G401 (cell line): ENCODE data around the gene MSH3. TPM values are rescaled to one million over a fixed set of nuclear protein-coding genes. Genes with fewer than 3 reads are reported as not detected.
A peak's percentile ranks its signal among the peaks of the same experiment; 100 is the strongest.
"Not testable (repeated sequence)": the region's sequence is repeated elsewhere in the genome, so short reads cannot be mapped to it uniquely, and the experiment has no call there.

Source experiments
- DNase-seq: peaks from one replicate; pipeline ENCODE4 v3.0.0-alpha.2; 2015; ENCODE audit warnings: low spot score
- in situ Hi-C: cut with HindIII; loops from 2 replicates; pipeline ENCODE4 v1.10.0; 2016; ENCODE audit warnings: low sequenced_read_pairs, mixed read lengths
- total RNA-seq: library from RNA; depleted of rRNA; stranded (reverse); fragments of >200 nt; shearing (Covaris generic); gene quantifications from 2 replicates; pipeline ENCODE4 v1.2.3, GENCODE V29; 2014

Gene MSH3
- total RNA-seq, 1 experiment from 2014 or later = 16.2 TPM

DNA sequence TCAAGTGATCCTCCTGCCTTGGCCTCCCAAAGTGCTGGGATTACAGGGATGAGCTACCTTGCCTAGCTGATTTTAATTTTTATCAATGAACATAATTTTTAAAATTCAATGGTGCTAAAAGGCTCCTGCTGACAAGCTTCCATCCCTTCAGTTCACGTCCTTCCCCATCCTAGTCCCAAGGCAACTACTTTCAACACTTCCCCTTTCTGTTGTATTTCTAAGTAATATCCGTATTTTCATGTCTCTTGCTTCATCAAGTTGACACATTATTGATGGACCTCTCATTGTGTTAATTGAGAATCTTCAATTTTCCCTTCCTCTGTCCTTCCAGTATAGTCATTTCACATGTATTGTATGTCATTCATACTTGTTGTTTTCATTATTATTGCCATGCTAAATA is 211.9 kb downstream of the MSH3 start:
- no peak for DNase-seq
- in situ Hi-C loops = no loop called here

DNA sequence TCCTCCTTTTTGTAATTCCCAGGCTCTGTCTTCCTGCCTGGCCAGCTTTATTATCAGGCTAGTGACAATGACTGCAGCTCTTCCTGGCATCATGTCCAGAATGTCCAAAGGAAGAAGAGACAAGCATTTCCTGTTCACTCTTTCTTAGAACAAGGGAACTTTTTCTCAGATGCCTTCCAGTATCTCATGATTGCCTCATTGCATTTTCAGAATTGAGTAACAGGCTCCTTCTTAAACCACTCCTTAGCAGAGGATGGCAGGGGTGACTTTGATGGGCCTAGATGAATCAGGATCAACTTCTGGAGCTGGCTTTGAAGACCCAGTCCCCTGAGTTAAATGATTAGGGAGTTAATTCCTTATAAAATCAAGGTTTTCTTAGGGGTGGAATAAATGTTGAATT is 212.8 kb downstream of the MSH3 start:
- no peak for DNase-seq
- in situ Hi-C loops = no loop called here

DNA sequence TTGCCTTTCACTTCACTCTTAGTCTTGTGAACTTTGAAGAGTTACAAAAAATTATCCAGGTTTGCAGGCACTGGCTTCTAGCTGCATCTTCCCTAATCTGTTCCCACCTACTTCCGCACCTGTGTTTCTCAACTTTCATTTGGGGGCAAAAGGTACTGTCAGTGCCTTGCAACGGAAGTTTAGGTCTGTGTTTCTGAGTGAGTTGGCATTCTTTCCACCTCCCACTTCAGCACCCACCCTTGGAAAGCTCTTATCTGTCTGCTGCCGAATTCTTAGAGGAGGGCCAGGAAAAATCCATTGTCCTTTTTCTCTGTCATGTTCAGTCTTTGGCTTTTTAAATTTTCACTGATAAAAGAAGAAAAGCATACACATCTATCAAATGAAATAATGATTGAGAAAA is 216.0 kb downstream of the MSH3 start:
- in situ Hi-C loops = no loop called here
- DNase-seq = no peak

GRCh38 chr5:80871541-80871961 is 217.1 kb downstream of the MSH3 start:
- in situ Hi-C loops = no loop called here
- DNase-seq = no peak

DNA sequence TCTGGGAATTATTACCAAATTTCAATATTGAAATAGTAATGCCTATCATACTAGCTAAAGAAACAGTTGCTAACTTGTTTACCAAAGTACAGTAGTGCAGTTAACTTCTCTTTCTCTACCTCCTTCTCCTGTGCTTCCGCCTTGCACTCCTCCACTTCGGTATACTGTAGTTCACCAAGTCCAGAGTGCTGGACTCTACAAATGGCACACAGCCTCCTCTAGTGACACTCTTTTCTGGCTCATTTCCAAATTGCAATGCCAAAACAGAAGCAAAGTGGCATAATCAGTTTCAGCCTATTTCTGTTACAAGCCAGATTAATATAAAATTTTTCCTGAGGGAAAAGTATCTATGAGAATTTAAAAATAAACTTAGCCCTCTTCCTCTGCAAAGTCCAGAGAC is 219.7 kb downstream of the MSH3 start:
- in situ Hi-C loops = no loop called here
- DNase-seq = peak; percentile 34

- DNase-seq = no peak
- in situ Hi-C loops = no loop called here
Measured at GRCh38 chr5:80877592-80877991, 223.1 kb downstream of the MSH3 start.

GRCh38 chr5:80881726-80882125 is 227.3 kb downstream of the MSH3 start:
- DNase-seq = no peak
- in situ Hi-C loops = no loop called here

DNA sequence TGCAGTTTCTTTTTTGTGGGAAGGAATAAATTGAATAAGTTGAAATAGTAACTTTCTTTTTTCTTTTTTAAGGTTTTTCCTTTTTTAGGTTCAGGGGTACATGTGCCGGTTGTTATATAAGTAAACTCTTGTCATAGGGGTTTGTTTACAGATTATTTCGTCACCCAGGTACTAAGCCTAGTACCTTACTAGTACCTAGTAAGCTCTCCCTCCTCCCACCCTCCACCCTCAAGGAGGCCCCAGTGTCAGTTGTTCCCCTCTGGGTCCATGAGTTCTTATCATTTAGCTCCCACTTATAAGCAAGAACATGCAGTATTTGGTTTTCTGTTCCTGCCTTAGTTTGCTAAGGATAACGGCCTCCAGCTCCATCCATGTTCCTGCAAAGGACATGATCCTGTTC is 228.9 kb downstream of the MSH3 start:
- in situ Hi-C loops, DNase-seq: not testable (repeated sequence)

- DNase-seq = no peak
- in situ Hi-C loops = no loop called here
Measured at GRCh38 chr5:80884086-80884813, 229.8 kb downstream of the MSH3 start.

- DNase-seq = no peak
- in situ Hi-C loops = no loop called here
Measured at GRCh38 chr5:80884929-80885328, 230.5 kb downstream of the MSH3 start.

GRCh38 chr5:80885396-80886000 is 231.0 kb downstream of the MSH3 start:
- no peak for DNase-seq
- in situ Hi-C loops = no loop called here

DNA sequence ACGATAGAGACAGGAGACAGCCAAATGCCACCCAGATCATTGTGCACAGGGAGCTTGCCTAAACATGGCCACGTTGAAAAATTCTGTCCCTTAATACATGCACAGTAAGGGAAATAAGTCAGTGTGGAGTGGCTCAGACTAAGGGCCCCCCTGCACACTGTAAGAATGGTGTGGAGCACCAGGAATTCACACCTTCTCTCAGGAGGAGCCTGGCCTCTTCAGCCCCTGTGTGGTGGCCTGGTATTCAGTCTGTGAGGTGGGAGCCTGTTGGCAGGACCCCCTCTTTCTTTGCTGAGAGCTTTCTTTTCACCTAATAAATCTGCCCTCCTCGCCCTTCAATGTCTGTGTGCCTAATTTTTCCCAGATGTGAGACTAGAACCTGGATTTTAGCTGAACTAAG is 239.6 kb downstream of the MSH3 start:
- in situ Hi-C loops = no loop called here
- no peak for DNase-seq

DNA sequence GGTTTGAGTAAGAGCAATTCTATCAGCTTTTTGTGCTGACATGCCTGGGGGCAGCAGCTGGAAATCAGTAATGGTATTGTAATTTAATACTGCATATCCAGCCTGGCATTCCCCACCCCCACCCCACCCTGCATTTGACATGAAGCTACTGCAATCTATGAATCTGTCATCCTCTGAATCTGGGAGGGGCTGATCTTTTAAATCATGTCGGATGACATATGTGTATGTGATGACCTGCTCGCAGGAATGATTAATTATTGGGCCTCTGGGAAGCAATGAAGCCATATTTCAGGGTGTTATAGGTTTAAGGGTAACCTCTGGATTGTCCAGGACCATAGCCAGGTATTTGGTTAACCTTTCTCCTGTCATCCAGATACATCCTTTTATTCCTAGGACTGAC is 241.1 kb downstream of the MSH3 start:
- DNase-seq = no peak
- in situ Hi-C loops = no loop called here

DNA sequence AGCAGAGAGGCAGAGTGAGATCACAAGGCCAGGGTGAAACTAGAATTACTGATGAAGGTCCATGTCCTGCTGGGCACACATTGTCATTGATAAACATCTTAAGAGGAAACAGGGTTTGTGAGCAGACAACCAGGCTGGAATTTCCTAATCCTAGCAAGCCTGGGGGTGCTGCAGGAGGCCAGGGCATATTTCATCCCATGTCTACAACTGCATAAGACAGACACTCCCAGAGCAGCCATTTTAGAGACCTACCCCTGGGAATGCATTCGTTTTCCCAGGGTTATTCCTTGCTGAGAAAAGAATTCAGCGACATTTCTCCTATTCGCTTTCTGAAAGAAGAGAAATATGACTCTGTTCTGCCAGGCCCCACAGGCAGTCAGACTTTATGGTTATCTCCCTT is 248.2 kb downstream of the MSH3 start:
- DNase-seq, in situ Hi-C loops: not testable (repeated sequence)

DNA sequence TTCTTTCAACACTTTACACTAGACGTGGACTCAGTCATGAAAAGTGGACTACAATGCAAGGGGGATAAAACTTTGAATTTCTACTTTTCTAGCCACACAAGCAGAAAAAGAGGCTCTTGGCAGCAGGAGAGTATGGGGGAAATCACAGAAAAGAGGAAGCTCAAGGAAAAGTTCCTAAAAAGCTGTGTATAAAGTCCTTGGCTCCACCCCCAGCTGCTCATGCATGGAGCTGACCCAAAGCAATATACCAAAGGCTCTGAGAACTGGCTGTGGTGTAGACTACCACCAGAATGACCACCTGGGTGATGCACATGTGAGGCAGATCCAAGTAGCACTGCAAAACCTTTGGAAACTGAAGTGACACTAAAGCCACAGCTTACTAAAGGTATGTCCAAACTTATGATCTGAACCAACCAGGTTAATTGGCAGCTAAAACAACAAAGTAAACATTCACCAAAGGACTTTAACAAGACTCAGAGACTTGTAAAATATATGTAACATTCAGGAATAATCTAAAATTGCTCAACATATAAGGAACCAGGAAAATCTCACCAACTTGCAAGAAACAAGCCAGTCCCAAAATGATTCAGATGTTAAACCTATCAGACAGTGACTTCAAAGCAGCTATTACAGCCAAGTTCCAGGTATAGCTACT is 250.2 kb downstream of the MSH3 start:
- no peak for DNase-seq
- in situ Hi-C loops = no loop called here

- no peak for DNase-seq
- in situ Hi-C loops = no loop called here
Measured at GRCh38 chr5:80905405-80905804, 251.0 kb downstream of the MSH3 start.

- no peak for DNase-seq
- in situ Hi-C loops = no loop called here
Measured at GRCh38 chr5:80912479-80912878, 258.0 kb downstream of the MSH3 start.

DNA sequence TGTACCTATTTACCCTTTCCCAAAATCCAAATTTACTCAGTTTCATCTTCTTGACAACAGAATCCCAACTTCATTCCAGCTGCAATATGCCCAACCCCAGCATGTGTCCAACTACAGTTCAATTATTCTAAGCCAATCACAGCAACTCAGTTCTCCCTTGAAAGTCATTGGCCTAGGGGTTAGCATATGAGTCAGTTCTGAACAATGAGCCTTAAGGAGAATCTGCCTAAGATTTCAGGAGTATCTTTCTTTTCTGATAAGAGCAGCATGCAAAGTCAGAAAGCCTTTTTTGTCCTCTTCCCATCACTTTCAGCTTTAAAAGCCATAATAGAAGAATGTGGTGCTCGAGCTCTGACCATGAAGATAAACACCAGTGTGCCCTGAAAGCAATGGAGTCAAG is 261.3 kb downstream of the MSH3 start:
- no peak for DNase-seq
- in situ Hi-C loops = no loop called here

DNA sequence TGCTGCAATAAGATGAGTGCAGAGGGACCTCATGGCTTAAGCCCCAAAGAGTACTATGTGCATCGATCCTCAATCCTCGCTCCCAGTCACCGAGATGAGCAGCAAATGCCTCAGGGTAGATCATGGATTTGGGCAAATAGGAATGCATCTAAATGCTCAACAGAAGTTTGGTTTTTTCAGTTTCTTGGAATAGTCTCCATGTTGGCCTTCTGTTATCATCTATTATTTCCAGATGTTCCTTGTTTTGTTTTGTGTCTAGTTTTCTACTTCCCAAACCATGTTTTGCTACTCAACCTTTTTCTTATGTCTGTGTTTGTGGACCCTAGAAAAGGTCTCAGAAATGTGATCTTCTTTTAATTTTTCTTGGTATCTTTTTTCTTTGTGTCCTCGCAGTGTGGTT is 262.2 kb downstream of the MSH3 start:
- in situ Hi-C loops = no loop called here
- no peak for DNase-seq

- no peak for DNase-seq
- in situ Hi-C loops = no loop called here
Measured at GRCh38 chr5:80917631-80918030, 263.2 kb downstream of the MSH3 start.
